Raji (cell line): ENCODE measurements around the gene KCNIP1.

Source experiments
- POLR2A ChIP-seq: IDR thresholded peaks from 2 replicates; pipeline ENCODE4 v1.6.1; 2011; ENCODE audit warnings: low read depth, low read length, control low read depth; ENCODE audit not compliant: insufficient read depth

Gene KCNIP1

DNA sequence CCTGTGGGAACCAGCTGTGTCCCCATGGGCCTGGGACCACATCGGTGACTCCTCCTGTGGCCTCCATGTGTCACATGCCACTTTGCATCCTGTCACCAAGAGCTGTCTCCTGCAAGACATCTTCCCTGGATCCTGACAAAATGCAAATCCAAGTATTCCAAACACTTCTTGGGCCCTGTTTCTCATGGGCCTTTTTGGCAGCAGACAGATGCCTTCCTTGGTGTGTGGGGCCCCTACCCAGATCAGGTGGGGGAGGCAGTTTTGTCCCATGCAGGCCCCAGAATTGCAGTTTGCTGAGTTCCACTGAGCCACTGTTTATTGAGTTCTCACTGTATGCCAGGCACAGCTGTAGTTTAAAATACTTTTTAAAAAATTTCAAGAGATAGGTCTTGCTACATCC is 217.2 kb downstream of the KCNIP1 start:
- no peak for TF ChIP-seq POLR2A

DNA sequence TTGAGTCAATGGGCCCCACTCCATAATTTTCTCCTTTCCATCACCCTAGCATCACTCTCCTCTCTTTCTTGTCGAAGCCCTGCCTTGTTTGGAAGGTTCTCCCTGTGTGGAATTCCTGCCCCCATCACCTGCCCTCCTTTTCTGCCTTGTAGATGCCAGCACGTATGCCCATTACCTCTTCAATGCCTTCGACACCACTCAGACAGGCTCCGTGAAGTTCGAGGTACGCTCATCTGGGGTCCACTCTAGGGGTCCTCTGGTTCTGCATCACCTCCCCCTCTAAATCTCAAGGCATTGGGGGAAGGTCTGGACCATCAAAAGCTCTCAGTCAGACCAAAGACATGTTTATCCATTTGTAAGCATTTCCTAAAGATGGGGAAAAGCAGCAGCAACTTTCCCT is 217.9 kb downstream of the KCNIP1 start:
- TF ChIP-seq POLR2A: no peak

DNA sequence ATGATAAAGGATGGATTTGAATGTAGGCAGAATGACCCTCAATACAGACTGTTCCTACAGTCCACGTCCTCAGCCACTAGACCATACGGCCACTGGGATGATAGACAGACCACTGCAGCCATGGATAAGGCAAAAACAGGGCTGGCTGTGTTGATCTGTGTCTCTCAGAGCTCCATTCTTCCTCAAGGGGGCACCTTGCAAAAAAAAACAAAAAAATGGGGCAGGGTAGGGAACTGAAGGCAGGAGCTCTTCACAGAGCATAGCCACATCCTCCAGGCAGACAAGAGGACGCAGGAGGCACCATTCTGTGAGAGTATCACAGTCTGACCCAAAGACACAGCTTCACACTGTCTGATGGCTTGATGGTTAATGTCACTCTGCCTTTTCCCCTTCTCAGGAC is 218.5 kb downstream of the KCNIP1 start:
- TF ChIP-seq POLR2A: no peak

DNA sequence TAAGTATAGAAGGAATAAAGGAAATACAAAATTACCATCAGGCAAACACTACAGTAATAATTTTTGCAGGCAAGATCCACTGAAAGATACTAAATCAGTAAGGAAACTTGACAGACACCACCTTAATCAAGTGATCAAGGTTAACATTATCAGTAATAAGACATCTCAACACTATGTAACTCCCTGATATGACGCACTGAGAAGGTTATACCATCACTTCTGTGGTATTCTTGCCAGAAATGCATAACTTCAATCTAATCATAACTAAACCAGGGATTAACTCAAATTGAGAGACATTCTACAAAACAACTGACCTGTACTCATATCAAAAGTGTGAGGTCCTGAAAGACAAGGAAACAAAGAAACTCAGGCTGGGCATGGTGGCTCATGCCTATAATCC is 227.2 kb downstream of the KCNIP1 start:
- no peak for TF ChIP-seq POLR2A

DNA sequence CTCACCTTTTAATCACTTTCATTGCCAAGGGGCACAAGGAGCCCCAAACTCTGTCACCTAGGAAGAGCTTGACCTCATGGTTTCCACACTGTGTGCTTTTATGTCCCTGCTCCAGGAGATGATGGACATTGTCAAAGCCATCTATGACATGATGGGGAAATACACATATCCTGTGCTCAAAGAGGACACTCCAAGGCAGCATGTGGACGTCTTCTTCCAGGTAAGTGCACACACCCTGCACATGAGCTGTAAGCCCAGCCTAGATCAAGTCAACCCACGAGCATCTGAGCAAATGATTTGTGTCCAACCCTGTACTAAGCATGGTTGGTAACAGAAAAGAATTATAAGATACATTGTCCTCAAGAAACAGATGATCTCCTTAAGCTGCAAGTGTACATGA is 228.9 kb downstream of the KCNIP1 start:
- TF ChIP-seq POLR2A: no peak

DNA sequence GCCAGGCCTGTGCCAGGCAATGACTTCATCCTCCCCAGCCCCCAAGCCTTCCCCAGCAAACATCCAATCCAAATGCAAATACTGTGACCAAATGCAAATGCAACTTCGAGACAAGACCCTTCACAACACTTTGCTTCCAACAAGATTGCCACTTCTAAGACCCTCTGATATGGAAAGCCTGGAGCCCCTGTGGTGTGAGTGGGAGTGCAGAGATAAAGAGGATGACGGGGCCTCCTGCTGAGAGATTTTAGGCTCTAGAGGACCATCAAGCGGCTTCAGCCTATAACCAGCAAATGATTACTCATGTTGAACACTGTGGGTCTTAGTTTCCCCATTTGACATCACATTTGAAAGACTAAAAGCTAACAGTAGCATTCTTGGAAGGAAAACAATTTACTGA is 233.1 kb downstream of the KCNIP1 start:
- no peak for TF ChIP-seq POLR2A

DNA sequence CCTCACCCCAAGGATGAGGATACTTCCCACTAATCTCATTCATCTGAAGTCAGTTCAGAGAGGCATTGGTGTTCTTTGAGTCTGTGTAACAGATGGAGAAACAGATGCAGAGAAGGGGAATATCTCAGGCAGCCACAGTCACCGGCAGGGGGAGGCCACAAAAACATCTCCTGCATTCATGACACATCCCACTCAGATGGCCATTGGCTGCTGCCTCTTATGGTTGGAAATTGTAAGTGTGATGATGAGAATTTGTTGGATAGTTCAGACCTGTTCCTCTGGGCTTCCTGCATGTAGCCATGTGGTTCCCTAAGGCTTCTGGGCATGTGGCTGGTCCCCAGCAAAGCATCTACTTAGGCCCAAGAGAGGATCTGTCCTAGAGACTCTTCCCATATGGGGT is 233.8 kb downstream of the KCNIP1 start:
- no peak for TF ChIP-seq POLR2A

DNA sequence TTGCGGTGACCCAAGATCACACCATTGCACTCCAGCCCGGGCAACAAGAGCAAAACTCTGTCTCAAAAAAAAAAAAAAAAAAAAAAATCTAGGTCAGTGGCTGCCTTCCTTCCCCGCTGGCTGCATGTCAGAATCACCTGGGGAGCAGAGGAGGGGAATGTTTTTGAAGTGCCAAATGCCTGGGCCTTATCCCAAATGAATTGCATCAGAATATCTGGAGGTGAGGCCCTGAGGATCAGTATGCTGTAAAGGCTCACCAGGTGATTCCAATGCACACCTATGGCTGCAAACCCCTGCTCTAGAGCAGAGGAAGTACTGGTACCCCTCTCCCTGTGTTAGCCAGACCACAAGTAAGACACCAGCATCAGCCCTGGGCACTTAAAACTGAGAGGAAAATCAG is 235.0 kb downstream of the KCNIP1 start:
- TF ChIP-seq POLR2A: no peak

DNA sequence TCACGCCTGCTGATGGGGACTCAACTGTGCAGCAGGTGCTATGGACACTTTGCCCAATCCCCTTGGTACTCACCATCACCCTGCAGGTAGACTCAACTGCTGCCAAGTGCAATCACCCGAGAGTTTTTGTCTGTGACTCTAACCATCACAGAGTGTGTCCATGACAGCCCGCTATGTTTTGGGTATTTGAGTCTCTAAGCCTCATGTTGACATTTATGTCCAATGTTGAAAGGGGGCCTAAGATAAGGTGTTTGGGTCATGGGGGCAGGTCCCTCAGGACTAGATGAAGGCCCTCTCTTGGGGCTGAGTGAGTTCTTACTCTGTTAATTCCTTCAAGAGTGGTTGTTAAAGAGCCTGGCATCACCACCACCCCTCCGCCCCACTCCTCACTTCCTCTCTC is 235.6 kb downstream of the KCNIP1 start:
- no peak for TF ChIP-seq POLR2A

DNA sequence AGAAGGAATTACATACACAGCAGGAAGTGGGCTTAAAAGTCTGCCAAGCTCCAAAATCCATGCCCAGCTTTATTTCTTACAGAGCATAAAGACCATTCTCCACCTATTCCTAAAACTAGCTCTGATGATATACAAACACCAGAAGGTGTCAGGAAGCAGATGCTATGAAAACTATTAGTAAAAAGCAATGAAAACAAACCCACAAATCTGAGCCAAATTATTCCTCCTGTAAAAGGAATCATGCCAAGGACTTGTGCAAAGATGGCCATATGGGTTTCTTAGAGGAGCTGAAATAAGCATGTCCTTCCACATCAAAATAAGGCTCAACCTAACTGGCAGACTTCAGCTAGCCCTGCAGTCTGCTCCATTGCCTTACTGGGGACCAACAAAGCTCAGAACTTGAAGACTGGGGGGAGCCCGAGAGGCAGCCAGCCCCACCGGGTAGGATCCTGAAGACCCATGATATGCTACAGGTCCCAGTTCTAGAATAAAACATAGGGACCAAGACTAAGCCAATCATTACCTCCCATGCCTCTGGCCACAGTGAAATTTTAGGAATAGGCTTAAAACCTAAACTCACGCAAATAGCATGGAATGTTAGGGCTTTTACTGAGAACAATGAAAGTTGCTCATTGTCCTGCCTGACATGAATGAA is 236.9 kb downstream of the KCNIP1 start:
- no peak for TF ChIP-seq POLR2A

DNA sequence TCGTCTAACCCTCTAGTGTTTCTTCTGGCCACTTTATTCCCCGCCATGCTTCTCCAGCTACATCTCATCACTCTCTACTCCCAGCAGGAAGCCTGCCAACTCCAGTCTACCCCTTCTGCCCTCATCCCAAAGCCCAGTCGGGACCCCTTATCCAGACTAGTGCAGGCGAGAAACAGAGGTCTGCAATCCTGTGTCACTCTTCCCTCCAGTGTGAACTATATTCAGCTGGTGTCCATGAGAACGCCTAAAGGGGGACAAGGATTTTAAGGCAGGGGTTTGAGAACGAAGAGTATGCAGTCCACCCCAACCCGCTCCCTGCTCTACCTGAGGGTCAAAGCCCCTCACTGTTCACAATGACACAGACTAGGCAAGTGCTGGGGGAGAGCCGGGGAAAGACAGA is 238.0 kb downstream of the KCNIP1 start:
- TF ChIP-seq POLR2A: no peak

DNA sequence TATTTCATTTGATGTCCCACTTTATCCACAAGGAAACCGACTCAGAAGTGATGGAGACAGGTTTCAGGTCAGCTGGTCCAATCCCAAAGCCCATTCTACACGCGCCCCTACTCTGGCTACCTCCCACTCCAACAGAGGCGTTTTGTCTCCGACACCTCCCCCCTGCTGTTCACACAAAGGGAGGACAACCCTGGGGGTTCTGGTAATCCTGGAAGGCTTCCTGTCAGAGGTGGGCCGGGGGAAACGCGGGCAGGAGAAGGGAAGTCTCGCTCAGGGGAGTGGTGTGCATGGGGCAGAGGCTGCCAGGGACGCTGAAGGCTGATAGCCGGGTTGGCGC is 240.0 kb downstream of the KCNIP1 start:
- no peak for TF ChIP-seq POLR2A

DNA sequence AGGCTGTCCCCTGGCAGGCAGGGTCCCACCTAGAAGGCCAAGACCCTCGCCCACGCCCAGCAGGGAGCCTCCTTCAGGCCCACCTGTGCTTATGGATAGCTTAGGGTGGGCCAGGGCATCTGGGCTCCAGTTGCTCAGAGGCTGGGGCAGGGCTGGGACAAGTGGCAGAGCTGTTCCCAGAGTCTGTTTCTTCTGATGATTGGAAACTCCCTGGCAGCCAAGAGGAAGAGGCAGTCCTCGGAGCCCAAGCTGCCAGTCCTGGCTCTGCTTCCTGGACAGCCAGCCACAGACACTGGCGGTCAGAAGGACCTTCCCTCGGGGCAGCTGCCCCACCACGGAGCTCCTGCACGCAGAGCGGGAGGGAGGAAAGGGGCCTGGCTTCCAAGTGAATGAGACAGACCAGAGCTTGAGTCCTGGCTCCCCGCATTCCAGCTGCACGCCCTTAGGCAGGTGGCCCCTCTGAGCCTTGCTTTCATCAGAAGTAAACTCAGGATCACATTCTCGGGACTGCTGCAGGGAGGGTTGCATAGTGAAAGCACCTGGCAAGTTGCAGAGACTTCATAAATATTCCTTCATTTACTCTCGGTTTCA is 241.8 kb downstream of the KCNIP1 start:
- no peak for TF ChIP-seq POLR2A

DNA sequence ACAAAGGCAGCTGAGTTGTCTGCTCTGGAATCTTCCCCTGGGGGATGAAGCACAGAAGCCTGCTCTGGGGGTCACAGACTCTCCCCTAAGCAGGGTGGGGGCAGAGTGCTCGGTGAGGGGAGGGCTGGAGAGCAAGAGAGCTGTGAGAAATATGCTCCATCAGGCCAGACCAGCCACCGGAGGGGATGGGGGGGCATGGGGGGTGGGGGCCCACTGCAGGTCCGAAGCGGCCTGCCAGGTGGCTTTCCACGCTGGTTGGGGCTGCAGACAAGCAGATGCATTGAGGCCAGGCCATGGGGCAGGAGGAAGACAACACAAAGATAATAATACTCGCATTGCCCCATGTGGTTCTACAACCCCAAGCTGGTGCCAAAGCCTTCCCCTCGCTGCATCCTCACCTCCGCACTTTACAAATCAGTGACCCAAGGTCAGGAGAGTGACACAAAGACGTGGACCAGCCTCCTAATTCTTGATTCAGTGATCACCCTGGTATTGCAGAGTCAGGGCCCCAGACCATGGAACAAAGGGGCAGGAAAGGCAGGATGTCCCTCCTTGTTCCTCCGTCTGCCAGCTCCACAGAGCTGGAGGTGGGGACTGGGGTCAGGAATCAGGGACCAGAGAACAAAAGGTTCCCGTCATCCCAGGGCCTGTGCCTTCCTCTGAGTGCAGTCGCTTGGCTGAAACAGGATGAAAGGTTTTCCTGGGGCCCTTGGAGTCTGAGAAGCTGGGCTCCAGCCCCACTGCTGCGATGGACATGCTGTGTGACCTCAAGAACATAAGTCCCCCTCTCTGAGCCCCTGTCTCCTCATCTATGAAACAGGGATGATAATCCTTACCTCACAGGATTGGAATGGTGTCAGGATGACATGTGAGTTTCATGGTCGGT is 242.5 kb downstream of the KCNIP1 start:
- TF ChIP-seq POLR2A: no peak

DNA sequence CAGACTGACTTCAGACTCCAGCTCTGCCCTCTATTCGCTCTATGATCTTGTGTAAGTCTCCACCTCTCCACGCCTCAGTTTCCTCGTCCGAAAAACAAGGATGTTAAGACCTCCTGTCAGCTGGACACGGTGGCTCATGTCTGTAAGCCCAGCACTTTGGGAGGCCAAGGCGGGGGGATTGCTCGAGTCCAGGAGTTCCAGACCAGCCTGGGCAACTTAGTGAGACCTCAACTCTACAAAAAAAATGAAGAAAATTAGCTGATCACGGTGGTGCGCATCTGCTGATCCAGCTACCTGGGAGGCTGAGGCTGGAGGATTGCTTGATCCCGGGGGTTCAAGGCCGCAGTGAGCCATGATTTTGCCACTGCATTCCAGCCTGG is 243.1 kb downstream of the KCNIP1 start:
- TF ChIP-seq POLR2A: no peak

DNA sequence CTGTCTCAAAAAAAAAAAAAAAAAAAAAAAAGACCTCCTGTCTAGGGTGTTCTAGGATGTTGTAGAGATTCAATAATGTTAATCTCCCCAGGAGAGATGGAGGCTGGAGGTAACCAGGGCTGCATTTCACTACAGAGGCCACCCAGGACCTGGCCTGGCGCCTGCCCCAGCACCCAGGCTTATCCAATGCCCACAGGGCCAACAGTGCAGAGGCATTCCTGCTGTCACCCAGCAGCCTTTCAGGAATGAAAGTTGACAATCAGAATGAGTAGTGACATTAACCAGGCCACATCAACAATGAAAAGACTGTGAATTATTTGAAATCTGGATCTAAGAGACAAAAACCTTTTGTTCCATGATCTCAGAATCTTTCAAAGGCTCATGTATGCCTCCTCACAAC is 243.5 kb downstream of the KCNIP1 start:
- no peak for TF ChIP-seq POLR2A

DNA sequence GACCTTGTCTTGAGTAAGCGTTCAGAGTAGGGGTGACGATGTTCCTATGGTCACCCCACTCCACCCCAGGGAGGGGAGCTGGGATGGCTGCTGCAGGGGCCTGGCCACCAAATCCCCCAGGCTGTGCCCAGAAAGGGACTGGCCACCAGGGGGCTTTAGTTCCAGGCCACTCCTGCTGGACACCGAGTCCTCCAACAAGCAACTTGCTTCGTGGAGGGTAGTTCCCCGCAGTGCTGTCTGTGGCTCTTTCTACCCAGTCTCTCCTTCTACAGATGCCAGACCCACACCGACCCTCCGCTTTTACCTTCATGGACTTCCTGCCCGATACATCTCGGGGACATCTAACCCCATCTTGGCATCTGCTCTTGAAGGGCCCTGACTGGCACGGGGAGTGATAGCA is 244.0 kb downstream of the KCNIP1 start:
- no peak for TF ChIP-seq POLR2A

DNA sequence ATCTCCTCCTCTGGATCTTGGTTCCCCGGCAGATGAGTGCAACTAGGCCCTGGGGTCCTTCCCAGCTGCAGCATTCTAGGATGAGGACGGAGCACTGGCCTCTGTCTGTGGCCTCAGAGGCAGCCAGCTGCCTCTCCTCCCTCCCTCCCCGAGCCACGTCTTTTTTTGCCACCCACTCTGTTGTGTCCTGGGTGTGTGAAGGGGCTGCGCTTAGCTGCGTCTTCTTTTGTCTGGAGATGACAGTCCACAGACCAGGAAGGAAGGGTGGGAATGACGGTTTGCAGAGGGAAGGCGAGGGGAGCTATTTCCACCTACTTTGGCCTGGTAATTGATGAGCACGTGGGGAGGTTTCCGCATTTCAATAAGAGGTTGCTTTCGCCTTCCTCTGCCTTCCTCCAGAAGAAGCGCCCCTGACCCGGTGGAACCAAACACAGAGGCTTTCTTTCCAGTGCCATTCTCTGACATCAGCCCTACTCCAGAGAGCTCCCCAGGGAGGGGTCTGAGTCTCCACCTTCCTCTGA is 245.2 kb downstream of the KCNIP1 start:
- no peak for TF ChIP-seq POLR2A
